ENCODE measurements around the gene EGFR.

- no peak for TF ChIP-seq CTCF (IDR thresholded peaks at IDR 0.05)
- no peak for TF ChIP-seq POLR2A (IDR thresholded peaks at IDR 0.05)
- no peak for TF ChIP-seq POLR2AphosphoS5 (IDR thresholded peaks at IDR 0.05)
These were observed 241.4 kb downstream of the EGFR start for GRCh38 chr7:55260171-55260570.

Measured in prostate gland (tissue), 2 donors.